Fibroblast of gingiva (primary cell): Measurements from ENCODE around the gene VPS11.
A peak's percentile ranks its signal among the peaks of the same experiment; 100 is the strongest.

Source experiments
- DNase-seq: peaks from one replicate; pipeline ENCODE4 v3.0.0-alpha.2; 2011; ENCODE audit warnings: low read depth

The VPS11 gene

DNA sequence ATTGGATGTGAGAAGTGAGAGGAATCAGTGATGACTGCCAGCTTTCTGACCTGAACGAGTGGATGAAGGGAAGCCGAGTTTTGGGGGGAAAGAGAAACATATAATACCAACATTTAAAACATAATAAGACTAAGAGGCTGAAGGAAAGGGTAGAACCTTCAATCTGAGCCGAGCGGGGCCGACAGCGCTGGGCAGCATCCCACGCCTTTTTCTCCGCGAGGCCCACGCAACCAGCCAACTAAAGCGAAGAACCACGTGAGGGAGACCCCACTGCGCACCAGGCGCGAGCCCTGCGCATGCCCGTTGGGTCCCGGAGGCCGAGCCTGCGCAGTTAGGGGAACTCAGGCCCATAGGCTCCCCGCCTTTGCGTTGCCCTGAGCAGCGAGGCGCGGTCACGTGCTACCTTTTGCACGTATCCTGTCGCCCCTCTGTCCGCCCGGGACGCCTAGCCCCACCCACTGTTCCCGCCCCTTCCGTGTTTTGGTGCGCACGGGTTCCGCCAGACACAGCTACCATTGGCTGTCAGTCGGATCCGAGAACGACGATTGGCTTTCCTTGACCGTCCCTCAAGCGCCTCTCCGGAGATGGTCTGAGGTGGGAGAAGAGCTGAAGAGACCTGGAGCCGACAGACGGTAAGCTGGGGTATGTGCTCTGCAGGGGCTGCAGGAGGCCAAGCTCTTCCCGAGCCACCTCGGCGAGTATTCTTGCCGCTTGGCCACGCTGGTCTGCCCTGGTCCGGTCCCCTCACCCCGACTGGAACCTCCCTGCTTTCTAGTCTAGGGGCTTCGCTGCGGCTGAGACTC is 53.6 kb downstream of the VPS11 start, which contains the start of gene HINFP:
TSS of gene HINFP (plus strand) at position 573 of the 803 bp plus-strand sequence. CDS start 5,365 bp downstream, outside the sequence.
- peak; percentile 98 for DNase-seq

DNA sequence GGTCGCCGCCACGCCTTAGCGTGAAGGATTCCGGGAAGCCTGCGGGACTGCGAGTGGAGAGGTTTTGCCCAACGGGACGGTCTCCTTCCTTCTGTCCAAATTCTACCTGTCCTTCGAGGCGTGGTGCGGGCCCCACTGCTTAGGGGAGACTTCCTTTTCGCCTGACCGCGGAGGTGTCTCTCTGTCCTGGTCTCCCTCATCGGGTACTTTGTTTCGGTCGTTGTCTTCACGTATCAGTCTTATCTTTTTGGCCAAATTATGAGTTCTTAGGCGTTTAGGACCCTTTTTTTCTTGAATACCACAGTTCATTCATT is 54.1 kb downstream of the VPS11 start:
- DNase-seq = no peak

- DNase-seq = no peak
Observed at GRCh38 chr11:119125821-119126220, 58.2 kb downstream of the VPS11 start.

DNA sequence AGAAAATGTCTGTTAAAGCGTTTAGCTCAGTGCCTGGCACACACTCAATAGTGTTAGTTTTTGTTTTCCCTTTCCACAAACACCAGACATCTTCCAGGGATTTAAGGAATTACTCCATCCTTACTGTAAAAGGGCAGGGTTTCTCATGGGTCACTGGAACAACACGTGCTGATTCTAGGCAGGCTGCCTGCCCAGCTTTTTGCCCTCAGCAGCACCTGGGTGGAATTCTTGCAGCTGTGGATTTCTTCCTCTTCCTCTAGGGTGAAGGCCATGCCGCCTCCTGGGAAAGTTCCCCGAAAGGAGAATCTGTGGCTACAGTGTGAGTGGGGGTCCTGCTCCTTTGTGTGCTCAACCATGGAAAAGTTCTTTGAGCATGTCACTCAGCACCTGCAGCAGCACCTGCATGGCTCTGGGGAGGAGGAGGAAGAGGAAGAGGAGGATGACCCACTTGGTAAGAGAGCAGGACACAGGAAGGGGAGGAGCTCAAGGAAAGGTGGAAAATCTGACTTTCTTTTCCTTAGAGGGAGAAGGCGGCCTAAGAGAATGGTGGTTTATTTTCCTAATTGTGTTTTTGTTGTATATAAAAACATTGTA is 59.2 kb downstream of the VPS11 start:
- no peak for DNase-seq

DNA sequence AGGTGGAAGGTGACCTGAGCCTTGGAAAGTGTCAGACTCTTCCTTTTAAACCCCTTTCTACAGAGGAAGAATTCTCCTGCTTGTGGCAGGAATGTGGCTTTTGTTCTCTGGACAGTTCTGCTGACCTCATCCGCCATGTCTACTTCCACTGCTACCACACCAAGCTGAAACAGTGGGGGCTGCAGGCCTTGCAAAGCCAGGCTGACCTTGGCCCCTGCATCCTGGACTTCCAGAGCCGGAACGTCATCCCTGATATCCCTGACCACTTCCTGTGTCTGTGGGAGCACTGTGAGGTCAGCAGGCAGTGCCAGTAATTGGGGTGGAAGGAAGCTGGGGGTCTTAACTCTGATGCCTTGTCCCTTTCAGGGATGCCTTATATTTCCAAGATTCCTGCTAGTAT is 63.0 kb downstream of the VPS11 start:
- no peak for DNase-seq
